Right atrium auricular region (tissue), 2 donors: ENCODE measurements around the gene DCDC2C. TPM values are rescaled to one million over a fixed set of nuclear protein-coding genes. Genes with fewer than 3 reads are reported as not detected.

ENCODE experiments used
- DNase-seq: peaks from one replicate; pipeline ENCODE4 v3.0.0-alpha.2; 2019; ENCODE audit warnings: low spot score
- H3K27ac ChIP-seq, 2 donors: fragments of 200-600 bp; sonication (generic); 1 replicate in 1 of 2; 2 replicates in 1 of 2; pipeline ENCODE4 v1.5.1; 2016 to 2019
- H3K27me3 ChIP-seq, 2 donors: fragments of 200-600 bp; sonication (generic); one replicate each; pipeline versions ENCODE4 v1.5.1 to v1.6.0; 2017 to 2019
- H3K36me3 ChIP-seq: fragments of 200-600 bp; sonication (generic); one replicate; pipeline ENCODE4 v1.5.1; 2016
- H3K4me1 ChIP-seq, 2 donors: fragments of 200-600 bp; sonication (generic); one replicate each; pipeline versions ENCODE4 v1.5.1 to v1.6.0; 2017 to 2019
- H3K4me3 ChIP-seq, 2 donors: fragments of 200-600 bp; sonication (generic); 1 replicate in 1 of 2; 2 replicates in 1 of 2; pipeline ENCODE4 v1.5.1; 2017 to 2019; ENCODE audit warnings: mild to moderate bottlenecking in 1 of 2, moderate library complexity in 1 of 2
- H3K9me3 ChIP-seq, 2 donors: fragments of 200-600 bp; sonication (generic); one replicate each; pipeline ENCODE4 v1.5.1; 2019
- total RNA-seq, 2 donors: library from RNA; depleted of rRNA; stranded (reverse); fragments of >200 nt; gene quantifications; one replicate each; pipeline ENCODE4 v1.1.0, GENCODE V29; 2016
- TF ChIP-seq, protein P1 (sequence below), 2 donors: fragments of 200-600 bp; sonication (generic); IDR thresholded peaks; one replicate each; pipeline ENCODE4 v1.5.1; 2019; ENCODE audit warnings: antibody characterized with exemption in 2 of 2

Gene DCDC2C
- total RNA-seq, 2 donors from 2014 or later = not detected

DNA sequence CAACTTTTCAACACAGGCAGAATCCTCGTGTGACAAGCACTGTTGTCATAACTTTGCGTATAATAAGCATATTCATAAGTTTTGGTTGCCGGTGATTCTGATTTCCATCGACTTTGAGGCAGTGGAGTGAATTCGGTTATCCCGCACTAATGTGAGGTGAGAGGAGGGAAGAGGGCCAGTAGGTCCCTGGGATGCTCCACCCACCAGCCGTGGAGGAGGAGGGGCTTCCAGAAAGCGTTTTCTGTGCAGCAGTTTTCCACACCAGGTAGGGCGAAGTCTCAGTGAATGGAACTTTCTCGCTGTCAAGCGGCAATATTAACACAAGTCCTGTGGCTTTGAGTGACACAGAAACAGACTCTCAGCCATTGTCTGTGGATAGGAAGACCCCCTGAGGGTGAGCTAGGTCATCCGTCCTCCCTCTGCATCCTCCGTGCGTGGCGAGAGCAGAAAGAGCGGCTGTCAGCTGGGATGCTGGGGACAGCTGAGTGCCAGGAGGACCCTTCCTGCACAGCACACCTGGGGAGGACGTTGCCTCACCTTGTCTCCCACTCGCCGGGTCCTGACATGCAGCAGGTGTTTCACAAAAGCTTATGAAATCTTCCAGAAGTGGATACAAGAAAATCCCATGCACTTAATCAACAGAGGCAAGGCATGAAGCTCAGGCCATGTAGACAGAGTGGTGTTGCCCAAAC, 67.5 kb downstream of the DCDC2C start:
- Histone ChIP-seq H3K4me3 (no peak overlapping the region), H3K27me3 (no peaks in the 10 kb centered on the region), H3K36me3 (no peaks in the 10 kb centered on the region), H3K27ac (no peak overlapping the region), H3K4me1 (no peaks in the 10 kb centered on the region), H3K9me3 (no peaks in the 10 kb centered on the region)
- peak; percentile 18 for DNase-seq
- TF ChIP-seq, protein P1, sequence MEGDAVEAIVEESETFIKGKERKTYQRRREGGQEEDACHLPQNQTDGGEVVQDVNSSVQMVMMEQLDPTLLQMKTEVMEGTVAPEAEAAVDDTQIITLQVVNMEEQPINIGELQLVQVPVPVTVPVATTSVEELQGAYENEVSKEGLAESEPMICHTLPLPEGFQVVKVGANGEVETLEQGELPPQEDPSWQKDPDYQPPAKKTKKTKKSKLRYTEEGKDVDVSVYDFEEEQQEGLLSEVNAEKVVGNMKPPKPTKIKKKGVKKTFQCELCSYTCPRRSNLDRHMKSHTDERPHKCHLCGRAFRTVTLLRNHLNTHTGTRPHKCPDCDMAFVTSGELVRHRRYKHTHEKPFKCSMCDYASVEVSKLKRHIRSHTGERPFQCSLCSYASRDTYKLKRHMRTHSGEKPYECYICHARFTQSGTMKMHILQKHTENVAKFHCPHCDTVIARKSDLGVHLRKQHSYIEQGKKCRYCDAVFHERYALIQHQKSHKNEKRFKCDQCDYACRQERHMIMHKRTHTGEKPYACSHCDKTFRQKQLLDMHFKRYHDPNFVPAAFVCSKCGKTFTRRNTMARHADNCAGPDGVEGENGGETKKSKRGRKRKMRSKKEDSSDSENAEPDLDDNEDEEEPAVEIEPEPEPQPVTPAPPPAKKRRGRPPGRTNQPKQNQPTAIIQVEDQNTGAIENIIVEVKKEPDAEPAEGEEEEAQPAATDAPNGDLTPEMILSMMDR (IDR thresholded peaks at IDR 0.05) = no peak

DNA sequence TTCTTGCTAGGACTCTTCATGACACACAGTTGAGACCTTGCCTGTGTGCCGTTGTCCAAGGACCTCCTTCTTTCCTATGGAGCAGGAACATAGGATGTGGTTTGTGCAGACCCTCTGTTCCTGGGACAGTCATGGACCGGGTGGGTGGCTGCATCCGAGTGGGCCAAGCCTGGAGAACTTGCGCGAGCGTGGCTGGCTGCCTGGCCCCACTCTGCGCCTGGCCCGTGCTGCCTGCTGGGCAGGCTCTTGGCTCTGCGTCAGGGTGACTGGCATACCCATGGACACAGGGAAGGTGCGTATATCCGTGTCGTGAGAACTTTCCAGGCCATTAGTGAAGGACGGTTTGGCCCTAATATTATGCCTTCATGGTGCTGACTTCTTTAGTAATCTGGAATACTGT, 68.2 kb downstream of the DCDC2C start:
- no peaks in the 10 kb centered on the region for H3K4me1 ChIP-seq
- no peaks in the 10 kb centered on the region for H3K9me3 ChIP-seq
- no peak overlapping the region for H3K27ac ChIP-seq
- H3K4me3 ChIP-seq = no peak overlapping the region
- DNase-seq = peak; percentile 50
- H3K36me3 ChIP-seq = no peaks in the 10 kb centered on the region
- TF ChIP-seq, protein P1 (IDR thresholded peaks at IDR 0.05) = no peak
- no peaks in the 10 kb centered on the region for H3K27me3 ChIP-seq

DNA sequence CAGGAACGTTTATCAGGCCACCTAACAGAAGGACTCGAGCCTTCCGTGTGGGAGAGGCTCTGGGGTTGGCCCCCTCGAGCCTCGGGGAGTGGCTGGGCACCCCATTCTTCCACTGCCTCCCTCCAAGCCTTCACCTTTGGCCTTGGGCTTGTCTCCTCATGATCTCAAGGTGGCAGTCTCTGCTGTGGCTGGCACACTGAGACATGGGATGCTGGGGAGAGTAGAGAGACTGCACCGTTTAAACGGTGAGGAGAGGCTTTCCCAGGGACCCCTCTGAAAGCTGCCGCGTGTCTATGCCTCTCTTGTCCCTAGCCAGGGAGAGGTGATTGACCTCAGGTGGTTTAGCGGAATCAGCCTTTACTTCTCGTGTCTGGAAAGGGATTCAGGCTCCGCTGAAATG, 71.0 kb downstream of the DCDC2C start:
- no peaks in the 10 kb centered on the region for H3K4me1 ChIP-seq
- TF ChIP-seq, protein P1 (IDR thresholded peaks at IDR 0.05) = no peak
- H3K9me3 ChIP-seq = no peaks in the 10 kb centered on the region
- no peaks in the 10 kb centered on the region for H3K27me3 ChIP-seq
- H3K4me3 ChIP-seq = no peak overlapping the region
- DNase-seq = peak; percentile 42
- no peaks in the 10 kb centered on the region for H3K36me3 ChIP-seq
- H3K27ac ChIP-seq = no peak overlapping the region

DNA sequence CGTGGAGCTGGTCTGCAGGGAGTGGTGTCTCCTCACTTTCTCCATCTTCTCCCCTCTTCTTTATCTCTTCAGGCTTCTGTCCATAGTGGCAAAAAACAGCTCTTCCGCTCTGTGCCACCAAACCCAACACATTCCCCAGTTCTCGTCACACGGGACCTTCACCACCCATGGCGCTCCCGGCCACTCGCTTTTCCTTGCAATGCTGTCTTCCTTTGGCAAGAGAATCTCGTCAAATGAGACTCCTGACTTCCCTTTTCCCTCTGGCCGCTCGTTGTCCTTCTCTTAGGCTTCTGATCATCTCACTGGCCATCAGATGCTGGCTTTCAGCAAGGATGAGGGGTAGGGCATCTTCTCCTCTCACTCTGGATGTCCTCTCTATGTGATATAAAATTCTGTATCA, 72.9 kb downstream of the DCDC2C start:
- Histone ChIP-seq H3K27me3 (no peaks in the 10 kb centered on the region), H3K4me3 (no peak overlapping the region), H3K4me1 (peaks cover 0 to 12% of the 10 kb centered on the region in 2 donors), H3K27ac (no peak overlapping the region), H3K36me3 (no peaks in the 10 kb centered on the region), H3K9me3 (no peaks in the 10 kb centered on the region)
- TF ChIP-seq, protein P1 (IDR thresholded peaks at IDR 0.05) = no peak
- no peak for DNase-seq

DNA sequence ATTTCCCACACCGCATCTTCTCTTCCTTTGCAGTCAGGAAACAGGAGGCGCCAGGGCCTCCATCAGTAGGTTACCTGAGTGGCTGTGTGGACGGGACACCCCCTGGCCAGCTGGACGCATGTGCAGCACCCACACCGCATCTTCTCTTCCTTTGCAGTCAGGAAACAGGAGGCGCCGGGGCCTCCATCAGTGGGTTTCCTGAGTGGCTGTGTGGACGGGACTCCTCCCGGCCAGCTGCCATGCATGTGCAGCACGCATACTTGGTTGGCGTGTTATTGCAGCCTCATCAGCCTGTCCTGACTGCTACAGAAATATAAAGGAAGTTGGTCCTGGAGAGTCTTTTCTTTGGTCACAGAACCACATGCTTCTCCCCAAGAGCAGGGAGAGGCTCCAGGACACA, 74.6 kb downstream of the DCDC2C start:
- H3K9me3 ChIP-seq = no peaks in the 10 kb centered on the region
- no peak overlapping the region for H3K27ac ChIP-seq
- H3K27me3 ChIP-seq = no peaks in the 10 kb centered on the region
- peaks cover 0 to 12% of the 10 kb centered on the region in 2 donors for H3K4me1 ChIP-seq
- no peak for DNase-seq
- no peak overlapping the region for H3K4me3 ChIP-seq
- TF ChIP-seq, protein P1 (IDR thresholded peaks at IDR 0.05) = no peak
- no peaks in the 10 kb centered on the region for H3K36me3 ChIP-seq
